ENCODE results near the gene PRIMA1. TPM values are rescaled to one million over a fixed set of nuclear protein-coding genes. Genes with fewer than 3 reads are reported as not detected.

Gene PRIMA1
- total and polyA plus RNA-seq, 2 experiments from 2014 or later = 0.53 to 5.7 TPM

GRCh38 chr14:93753647-93754046, 34.6 kb downstream of the PRIMA1 start:
- no peaks in the 10 kb centered on the region for H3K36me3 ChIP-seq
- no peak for DNase-seq (ENCODE audit: low read depth in 1 of 2, low spot score in 1 of 2)

GRCh38 chr14:93752980-93753561, 35.2 kb downstream of the PRIMA1 start:
- TF ChIP-seq CTCF (IDR thresholded peaks at IDR 0.05; ENCODE audit: low read depth, low read length) = no peak
- Histone ChIP-seq H3K4me1 (ENCODE audit: low read depth) (peaks cover 44% of the 10 kb centered on the region), H3K9me3 (ENCODE audit: low read depth) (no peaks in the 10 kb centered on the region), H3K27me3 (no peaks in the 10 kb centered on the region), H3K4me3 (no peak overlapping the region), H3K27ac (peak overlapping the region; percentile 62), H3K36me3 (no peaks in the 10 kb centered on the region)
- DNase-seq (ENCODE audit: low read depth in 1 of 2, low spot score in 1 of 2) = no peak

More at GRCh38 chr14:93753647-93754046, 34.6 kb downstream of the PRIMA1 start:
- Histone ChIP-seq H3K27ac (no peak overlapping the region), H3K27me3 (no peaks in the 10 kb centered on the region), H3K4me3 (no peak overlapping the region), H3K9me3 (ENCODE audit: low read depth) (no peaks in the 10 kb centered on the region), H3K4me1 (ENCODE audit: low read depth) (peaks cover 39% of the 10 kb centered on the region)
- no peak for TF ChIP-seq CTCF (IDR thresholded peaks at IDR 0.05; ENCODE audit: low read depth, low read length)

- no peak for TF ChIP-seq CTCF (IDR thresholded peaks at IDR 0.05; ENCODE audit: low read depth, low read length)
- H3K4me1 ChIP-seq (ENCODE audit: low read depth) = peaks cover 51% of the 10 kb centered on the region
- no peaks in the 10 kb centered on the region for H3K27me3 ChIP-seq
- H3K9me3 ChIP-seq (ENCODE audit: low read depth) = no peaks in the 10 kb centered on the region
- no peak overlapping the region for H3K4me3 ChIP-seq
- H3K27ac ChIP-seq = peak overlapping the region; percentile 62
- no peaks in the 10 kb centered on the region for H3K36me3 ChIP-seq
- peak in 1 of 2 donors; percentile 54 for DNase-seq (ENCODE audit: low read depth in 1 of 2, low spot score in 1 of 2)
These were observed 36.2 kb downstream of the PRIMA1 start for GRCh38 chr14:93751946-93752655.

GRCh38 chr14:93749076-93749420, 39.2 kb downstream of the PRIMA1 start:
- Histone ChIP-seq H3K27me3 (no peaks in the 10 kb centered on the region), H3K27ac (peak overlapping the region; percentile 95), H3K36me3 (no peaks in the 10 kb centered on the region), H3K9me3 (ENCODE audit: low read depth) (no peaks in the 10 kb centered on the region), H3K4me1 (ENCODE audit: low read depth) (peaks cover 70% of the 10 kb centered on the region), H3K4me3 (no peak overlapping the region)
- no peak for TF ChIP-seq CTCF (IDR thresholded peaks at IDR 0.05; ENCODE audit: low read depth, low read length)
- no peak for DNase-seq (ENCODE audit: low read depth in 1 of 2, low spot score in 1 of 2)

- H3K4me1 ChIP-seq (ENCODE audit: low read depth) = peaks cover 71% of the 10 kb centered on the region
- DNase-seq (ENCODE audit: low read depth in 1 of 2, low spot score in 1 of 2) = peak in 1 of 2 donors; percentile 65
- no peak overlapping the region for H3K4me3 ChIP-seq
- TF ChIP-seq CTCF (IDR thresholded peaks at IDR 0.05; ENCODE audit: low read depth, low read length) = no peak
- H3K27ac ChIP-seq = peak overlapping the region; percentile 95
- H3K36me3 ChIP-seq = no peaks in the 10 kb centered on the region
- no peaks in the 10 kb centered on the region for H3K9me3 ChIP-seq (ENCODE audit: low read depth)
- no peaks in the 10 kb centered on the region for H3K27me3 ChIP-seq
These were observed 39.8 kb downstream of the PRIMA1 start for GRCh38 chr14:93748208-93749075.
